H9 (cell line): ENCODE results near the gene PNKD. TPM values are rescaled to one million over a fixed set of nuclear protein-coding genes. Genes with fewer than 3 reads are reported as not detected.

Experiments
- DNase-seq: peaks from one replicate; pipeline ENCODE4 v3.0.0-alpha.2; 2017
- H2AFZ ChIP-seq: one replicate; pipeline ENCODE4 v1.6.1; 2013; ENCODE audit warnings: mild to moderate bottlenecking, low read length, control low read depth, moderate library complexity
- H2AK5ac ChIP-seq: 2 replicates; pipeline ENCODE4 v1.6.1; 2013; ENCODE audit warnings: low read length, control low read depth, mixed read lengths; ENCODE audit not compliant: insufficient read length
- H2BK120ac ChIP-seq: one replicate; pipeline ENCODE4 v1.6.1; 2013; ENCODE audit warnings: low read depth, mild to moderate bottlenecking, low read length, control low read depth, inconsistent platforms; ENCODE audit not compliant: poor library complexity, severe bottlenecking
- H2BK12ac ChIP-seq: 2 replicates; pipeline ENCODE4 v1.6.1; 2013; ENCODE audit warnings: low read length, control low read depth, mixed read lengths, low read depth; ENCODE audit not compliant: insufficient read length
- H2BK15ac ChIP-seq: 2 replicates; pipeline ENCODE4 v1.6.1; 2013; ENCODE audit warnings: low read depth, low read length, control low read depth
- H2BK20ac ChIP-seq: one replicate; pipeline ENCODE4 v1.6.1; 2013; ENCODE audit warnings: low read depth, mild to moderate bottlenecking, low read length, control low read depth, inconsistent platforms; ENCODE audit not compliant: poor library complexity, severe bottlenecking
- H2BK5ac ChIP-seq: 2 replicates; pipeline ENCODE4 v1.6.1; 2013; ENCODE audit warnings: low read length, control low read depth, mixed read lengths; ENCODE audit not compliant: insufficient read length
- H3K14ac ChIP-seq: 2 replicates; pipeline ENCODE4 v1.6.1; 2013; ENCODE audit warnings: low read length, control low read depth; ENCODE audit not compliant: insufficient read depth
- H3K18ac ChIP-seq: 2 replicates; pipeline ENCODE4 v1.6.1; 2013; ENCODE audit warnings: low read depth, mild to moderate bottlenecking, mixed read lengths, low read length, control low read depth; ENCODE audit not compliant: insufficient read length
- H3K23ac ChIP-seq: 2 replicates; pipeline ENCODE4 v1.6.1; 2013; ENCODE audit warnings: low read length, control low read depth, mixed read lengths, low read depth; ENCODE audit not compliant: insufficient read length
- H3K23me2 ChIP-seq: 2 replicates; pipeline ENCODE4 v1.6.1; 2013; ENCODE audit warnings: low read depth, mild to moderate bottlenecking, mixed read lengths, low read length, control low read depth; ENCODE audit not compliant: insufficient read length, poor library complexity, severe bottlenecking
- H3K27ac ChIP-seq: 2 replicates; pipeline ENCODE4 v1.5.1; 2013; ENCODE audit warnings: low read length, control low read depth, mixed read lengths, low read depth; ENCODE audit not compliant: insufficient read length
- H3K27me3 ChIP-seq: 2 replicates; pipeline ENCODE4 v1.6.1; 2013; ENCODE audit warnings: low read length, control low read depth, inconsistent platforms; ENCODE audit not compliant: insufficient read depth
- H3K4ac ChIP-seq: 2 replicates; pipeline ENCODE4 v1.6.1; 2013; ENCODE audit warnings: low read depth, mild to moderate bottlenecking, control low read depth, inconsistent platforms, low read length, moderate library complexity
- H3K4me1 ChIP-seq: 2 replicates; pipeline ENCODE4 v1.6.1; 2013; ENCODE audit warnings: low read length, control low read depth, inconsistent platforms; ENCODE audit not compliant: insufficient read depth
- H3K4me2 ChIP-seq: 2 replicates; pipeline ENCODE4 v1.6.1; 2013; ENCODE audit warnings: low read length, control low read depth, mixed read lengths; ENCODE audit not compliant: insufficient read length, insufficient read depth
- H3K56ac ChIP-seq: 2 replicates; pipeline ENCODE4 v1.6.1; 2013; ENCODE audit warnings: low read depth, mild to moderate bottlenecking, mixed read lengths, low read length, control low read depth; ENCODE audit not compliant: insufficient read length
- H3K79me1 ChIP-seq: 2 replicates; pipeline ENCODE4 v1.6.1; 2013; ENCODE audit warnings: low read depth, mild to moderate bottlenecking, moderate library complexity, low read length, control low read depth, inconsistent platforms; ENCODE audit not compliant: insufficient read depth, poor library complexity, severe bottlenecking
- H3K79me2 ChIP-seq: 2 replicates; pipeline ENCODE4 v1.6.1; 2013; ENCODE audit warnings: low read length, control low read depth, inconsistent platforms; ENCODE audit not compliant: insufficient read depth
- H3K9ac ChIP-seq: 2 replicates; pipeline ENCODE4 v1.6.1; 2013; ENCODE audit warnings: low read length, control low read depth, mixed read lengths; ENCODE audit not compliant: insufficient read length; ENCODE audit errors: extremely low read depth
- H3K9me3 ChIP-seq: one replicate; pipeline ENCODE4 v1.6.1; 2013; ENCODE audit warnings: low read depth, low read length, inconsistent platforms; ENCODE audit not compliant: control insufficient read depth
- H3T11ph ChIP-seq: one replicate; pipeline ENCODE4 v1.6.1; 2013; ENCODE audit warnings: mild to moderate bottlenecking, low read length, control low read depth, inconsistent platforms
- H4K20me1 ChIP-seq: one replicate; pipeline ENCODE4 v1.6.1; 2013; ENCODE audit not compliant: control insufficient read depth, insufficient read length, insufficient read depth
- H4K5ac ChIP-seq: 2 replicates; pipeline ENCODE4 v1.6.1; 2013; ENCODE audit warnings: low read depth, mild to moderate bottlenecking, mixed read lengths, low read length, control low read depth; ENCODE audit not compliant: insufficient read length
- H4K8ac ChIP-seq: replicated peaks from 2 replicates; pipeline ENCODE4 v1.6.1; 2013; ENCODE audit warnings: low read length, control low read depth, mixed read lengths, low read depth; ENCODE audit not compliant: insufficient read length
- H4K91ac ChIP-seq: 2 replicates; pipeline ENCODE4 v1.6.1; 2013; ENCODE audit warnings: low read depth, mild to moderate bottlenecking, moderate library complexity, mixed read lengths, low read length, control low read depth; ENCODE audit not compliant: insufficient read length
- H3K27ac Mint-ChIP-seq, 3 experiments: 2 replicates in 2 of 3; 3 replicates in 1 of 3; pipeline ENCODE4 v1.8.0; 2020 to 2021; ENCODE audit warnings: mixed read lengths in 3 of 3, mild to moderate bottlenecking in 1 of 3, moderate library complexity in 1 of 3
- H3K27me3 Mint-ChIP-seq: 2 replicates; pipeline ENCODE4 v1.8.0; 2021; ENCODE audit warnings: low read depth, mild to moderate bottlenecking, moderate library complexity, mixed read lengths
- H3K36me3 Mint-ChIP-seq, 3 experiments: 2 replicates in 2 of 3; 3 replicates in 1 of 3; pipeline ENCODE4 v1.8.0; 2020 to 2021; ENCODE audit warnings: low read depth in 3 of 3, mixed read lengths in 3 of 3; ENCODE audit not compliant: insufficient read depth in 1 of 3
- H3K4me1 Mint-ChIP-seq, 2 experiments: 2 replicates each; pipeline ENCODE4 v1.8.0; 2020; ENCODE audit warnings: mixed read lengths in 2 of 2
- H3K4me3 Mint-ChIP-seq, 2 experiments: 2 replicates in 1 of 2; 3 replicates in 1 of 2; pipeline ENCODE4 v1.8.0; 2020 to 2021; ENCODE audit warnings: mild to moderate bottlenecking in 2 of 2, mixed read lengths in 2 of 2, moderate library complexity in 1 of 2
- H3K9me3 Mint-ChIP-seq, 2 experiments: 2 replicates in 1 of 2; 3 replicates in 1 of 2; pipeline ENCODE4 v1.8.0; 2020; ENCODE audit warnings: mild to moderate bottlenecking in 2 of 2, mixed read lengths in 2 of 2, moderate library complexity in 1 of 2
- CTCF ChIP-seq: fragments of 200-600 bp; sonication (generic); conservative IDR thresholded peaks from 3 replicates; pipeline ENCODE4 v1.8.0; 2021; ENCODE audit warnings: antibody characterized with exemption, mild to moderate bottlenecking
- WGBS: extraction: QIAGEN DNeasy Blood & Tissue Kit; methylation state at CpG from one replicate; pipeline ENCODE4 v1.1.7; 2013; ENCODE audit warnings: missing lambda C conversion rate, low lambda C conversion rate, mixed read lengths; ENCODE audit not compliant: insufficient read length; ENCODE audit errors: extremely low coverage; 5-methylcytosine and 5-hydroxymethylcytosine counted together
- total RNA-seq: library from RNA; stranded (reverse); gene quantifications from 2 replicates; pipeline ENCODE4 v1.2.1, GENCODE V29; 2021

The PNKD gene
- total RNA-seq, 1 experiment from 2014 or later = 31.6 TPM

DNA sequence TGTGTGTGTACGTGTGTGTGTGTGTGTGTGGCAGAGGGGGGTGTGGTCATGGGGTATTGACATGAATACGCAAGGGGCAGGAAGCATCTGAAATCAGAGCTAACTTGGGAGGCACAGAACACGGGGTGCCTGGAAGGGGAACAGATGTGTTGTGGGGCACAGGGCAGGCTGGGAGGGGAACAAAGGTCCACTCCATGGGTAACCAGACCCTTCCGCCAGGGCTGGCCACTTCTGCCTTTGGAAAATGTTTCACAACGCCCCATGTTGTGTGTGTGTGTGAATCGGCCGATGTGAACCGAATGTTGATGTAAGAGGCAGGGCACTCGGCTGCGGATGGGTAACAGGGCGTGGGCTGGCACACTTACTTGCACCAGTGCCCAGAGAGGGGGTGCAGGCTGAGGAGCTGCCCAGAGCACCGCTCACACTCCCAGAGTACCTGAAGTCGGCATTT, 111.6 kb downstream of the PNKD start, which contains the start of gene SLC11A1:
SLC11A1 (plus strand) TSS at position 358 of the 451 bp plus-strand sequence. CDS start 96 bp downstream, outside the sequence.
- Mint-ChIP-seq H3K4me1 (peaks cover 0 to 7% of the 10 kb centered on the region in 2 experiments; a peak in 1 of 4 replicates), H3K27ac (peak within 1 kb of the TSS in 1 of 3 experiments; percentile 8; a peak in 1 of 7 replicates), H3K36me3 (no peaks in the 10 kb centered on the region), H3K9me3 (no peaks in the 10 kb centered on the region), H3K27me3 (peaks cover 43% of the 10 kb centered on the region), H3K4me3 (no peak within 1 kb of the TSS)
- no peak within 1 kb of the TSS for H3K18ac ChIP-seq
- no peak within 1 kb of the TSS for H2BK20ac ChIP-seq
- no peak within 1 kb of the TSS for H2BK5ac ChIP-seq
- H3K79me2 ChIP-seq = no peaks in the 10 kb centered on the region
- no peaks in the 10 kb centered on the region for H3K4me1 ChIP-seq
- H4K91ac ChIP-seq = no peak within 1 kb of the TSS
- no peak within 1 kb of the TSS for H2BK15ac ChIP-seq
- H2BK120ac ChIP-seq = no peak within 1 kb of the TSS
- H3T11ph ChIP-seq = no peak within 1 kb of the TSS
- H3K23me2 ChIP-seq = no peaks in the 10 kb centered on the region
- H2BK12ac ChIP-seq = no peak within 1 kb of the TSS
- no peaks in the 10 kb centered on the region for H3K79me1 ChIP-seq
- WGBS = no CpG with 5 or more reads among the region's 13 CpGs
- no peak within 1 kb of the TSS for H3K27ac ChIP-seq
- H3K14ac ChIP-seq = no peak within 1 kb of the TSS
- H3K4me2 ChIP-seq = no peak within 1 kb of the TSS
- H2AFZ ChIP-seq = no peak within 1 kb of the TSS
- DNase-seq = no peak
- no peak within 1 kb of the TSS for H3K9ac ChIP-seq
- H4K8ac ChIP-seq = no peak within 1 kb of the TSS
- H2AK5ac ChIP-seq = no peak within 1 kb of the TSS
- H3K27me3 ChIP-seq = peaks cover 2% of the 10 kb centered on the region; the same call in 1 of the 2 replicates
- no peak within 1 kb of the TSS for H3K56ac ChIP-seq
- no peaks in the 10 kb centered on the region for H3K9me3 ChIP-seq
- no peak within 1 kb of the TSS for H3K23ac ChIP-seq
- no peak within 1 kb of the TSS for H4K5ac ChIP-seq
- no peaks in the 10 kb centered on the region for H4K20me1 ChIP-seq
- TF ChIP-seq CTCF = no peak
- no peak within 1 kb of the TSS for H3K4ac ChIP-seq
